Measurements from ENCODE around the gene NCAM2. TPM values are rescaled to one million over a fixed set of nuclear protein-coding genes. Genes with fewer than 3 reads are reported as not detected.

Gene NCAM2
- 1.8 and 9.6 TPM in 2 replicates for total RNA-seq

DNA sequence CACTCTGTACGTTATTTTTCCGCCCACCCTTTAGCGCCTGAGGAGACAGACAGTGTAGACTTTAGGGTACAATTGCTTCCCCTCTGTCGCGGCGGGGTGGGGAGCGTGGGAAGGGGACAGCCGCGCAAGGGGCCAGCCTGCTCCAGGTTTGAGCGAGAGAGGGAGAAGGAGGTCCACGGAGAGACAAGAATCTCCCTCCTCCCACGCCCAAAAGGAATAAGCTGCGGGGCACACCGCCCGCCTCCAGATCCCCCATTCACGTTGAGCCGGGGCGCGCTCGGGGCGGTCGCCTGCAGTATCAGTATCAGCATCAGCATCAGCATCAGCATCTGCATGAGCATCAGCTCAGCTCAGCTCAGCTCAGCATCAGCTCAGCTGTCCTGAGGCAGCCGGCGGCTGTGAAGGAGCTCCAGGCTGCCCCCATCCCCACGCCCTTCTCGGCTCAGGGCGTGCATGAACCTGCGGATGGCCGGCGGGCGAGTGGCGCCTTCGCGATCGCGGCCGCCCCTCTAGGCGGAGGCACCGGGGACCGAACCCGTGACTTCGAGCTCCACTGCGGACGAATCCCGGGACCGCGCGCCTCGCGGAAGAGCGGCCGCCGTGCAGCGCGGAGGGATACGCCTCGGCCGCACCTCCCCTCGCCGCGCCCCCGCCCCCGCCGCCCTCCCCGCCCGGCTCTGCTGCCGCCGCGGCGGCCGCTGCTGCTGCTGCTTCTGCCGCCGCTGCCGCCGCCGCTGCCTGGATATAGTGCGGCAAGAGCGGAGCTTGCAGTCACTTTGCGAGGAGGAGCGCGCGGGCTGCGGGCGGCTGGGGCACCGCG is at the start of gene NCAM2:
TSS of gene NCAM2 (plus strand) at position 774 of the 820 bp plus-strand sequence.

Measured in smooth muscle cell of bladder (primary cell).